ENCODE measurements around the gene GNAQ. TPM values are rescaled to one million over a fixed set of nuclear protein-coding genes. Genes with fewer than 3 reads are reported as not detected.

GNAQ gene
- total RNA-seq, 1 donor from 2014 or later: 46.7 TPM

- H3K36me3 Mint-ChIP-seq: peaks cover 38% of the 10 kb centered on the region
- no peak overlapping the region for H3K27ac Mint-ChIP-seq
- H3K27me3 Mint-ChIP-seq: no peaks in the 10 kb centered on the region
- H3K9me3 Mint-ChIP-seq: peaks cover 13% of the 10 kb centered on the region
- peaks cover 15% of the 10 kb centered on the region for H3K4me1 Mint-ChIP-seq (ENCODE audit: unreplicated experiment)
- no peak overlapping the region for H3K4me3 Mint-ChIP-seq
- TF ChIP-seq, protein P1, sequence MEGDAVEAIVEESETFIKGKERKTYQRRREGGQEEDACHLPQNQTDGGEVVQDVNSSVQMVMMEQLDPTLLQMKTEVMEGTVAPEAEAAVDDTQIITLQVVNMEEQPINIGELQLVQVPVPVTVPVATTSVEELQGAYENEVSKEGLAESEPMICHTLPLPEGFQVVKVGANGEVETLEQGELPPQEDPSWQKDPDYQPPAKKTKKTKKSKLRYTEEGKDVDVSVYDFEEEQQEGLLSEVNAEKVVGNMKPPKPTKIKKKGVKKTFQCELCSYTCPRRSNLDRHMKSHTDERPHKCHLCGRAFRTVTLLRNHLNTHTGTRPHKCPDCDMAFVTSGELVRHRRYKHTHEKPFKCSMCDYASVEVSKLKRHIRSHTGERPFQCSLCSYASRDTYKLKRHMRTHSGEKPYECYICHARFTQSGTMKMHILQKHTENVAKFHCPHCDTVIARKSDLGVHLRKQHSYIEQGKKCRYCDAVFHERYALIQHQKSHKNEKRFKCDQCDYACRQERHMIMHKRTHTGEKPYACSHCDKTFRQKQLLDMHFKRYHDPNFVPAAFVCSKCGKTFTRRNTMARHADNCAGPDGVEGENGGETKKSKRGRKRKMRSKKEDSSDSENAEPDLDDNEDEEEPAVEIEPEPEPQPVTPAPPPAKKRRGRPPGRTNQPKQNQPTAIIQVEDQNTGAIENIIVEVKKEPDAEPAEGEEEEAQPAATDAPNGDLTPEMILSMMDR (conservative IDR thresholded peaks at IDR 0.05): no peak
- DNase-seq (ENCODE audit: extremely low spot score, unreplicated experiment): no peak
Measured at GRCh38 chr9:77731008-77731698, 300.5 kb downstream of the GNAQ start.

- H3K4me1 Mint-ChIP-seq (ENCODE audit: unreplicated experiment): peaks cover 6% of the 10 kb centered on the region
- H3K36me3 Mint-ChIP-seq: peaks cover 48% of the 10 kb centered on the region
- H3K9me3 Mint-ChIP-seq: peaks cover 11% of the 10 kb centered on the region
- no peak overlapping the region for H3K4me3 Mint-ChIP-seq
- DNase-seq (ENCODE audit: extremely low spot score, unreplicated experiment): no peak
- H3K27me3 Mint-ChIP-seq: no peaks in the 10 kb centered on the region
- H3K27ac Mint-ChIP-seq: no peak overlapping the region
- TF ChIP-seq, protein P1 (conservative IDR thresholded peaks at IDR 0.05): no peak
Measured at GRCh38 chr9:77729177-77729576, 302.4 kb downstream of the GNAQ start.

DNA sequence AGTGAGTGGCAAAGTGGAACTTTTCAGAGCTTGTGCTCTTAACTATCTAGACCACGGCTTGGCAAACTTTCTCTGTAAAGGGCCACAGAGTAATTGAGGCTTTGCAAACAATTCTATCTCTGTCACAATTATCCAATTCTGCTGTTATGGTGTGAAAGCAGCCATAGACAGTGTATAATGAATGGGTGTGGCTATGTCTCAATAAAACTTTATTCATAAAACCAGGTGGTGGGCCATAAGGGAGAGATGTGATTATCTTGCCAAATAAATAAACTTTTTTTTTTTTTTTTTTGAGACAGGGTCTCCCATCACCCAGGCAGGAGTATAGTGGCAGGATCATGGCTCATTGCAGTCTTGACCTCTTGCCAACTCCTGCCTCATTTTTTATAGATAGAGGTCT is 304.8 kb downstream of the GNAQ start:
- TF ChIP-seq, protein P1 (conservative IDR thresholded peaks at IDR 0.05): no peak
- Mint-ChIP-seq H3K4me3 (no peak overlapping the region), H3K27ac (no peak overlapping the region), H3K27me3 (no peaks in the 10 kb centered on the region), H3K4me1 (ENCODE audit: unreplicated experiment) (peaks cover 3% of the 10 kb centered on the region), H3K36me3 (peaks cover 47% of the 10 kb centered on the region), H3K9me3 (peaks cover 5% of the 10 kb centered on the region)
- DNase-seq (ENCODE audit: extremely low spot score, unreplicated experiment): no peak

GRCh38 chr9:77726289-77726688 is 305.3 kb downstream of the GNAQ start:
- Mint-ChIP-seq H3K36me3 (peaks cover 47% of the 10 kb centered on the region), H3K27ac (no peak overlapping the region), H3K4me1 (ENCODE audit: unreplicated experiment) (no peaks in the 10 kb centered on the region), H3K27me3 (no peaks in the 10 kb centered on the region), H3K9me3 (peaks cover 5% of the 10 kb centered on the region), H3K4me3 (no peak overlapping the region)
- DNase-seq (ENCODE audit: extremely low spot score, unreplicated experiment): no peak
- TF ChIP-seq, protein P1 (conservative IDR thresholded peaks at IDR 0.05): no peak

DNA sequence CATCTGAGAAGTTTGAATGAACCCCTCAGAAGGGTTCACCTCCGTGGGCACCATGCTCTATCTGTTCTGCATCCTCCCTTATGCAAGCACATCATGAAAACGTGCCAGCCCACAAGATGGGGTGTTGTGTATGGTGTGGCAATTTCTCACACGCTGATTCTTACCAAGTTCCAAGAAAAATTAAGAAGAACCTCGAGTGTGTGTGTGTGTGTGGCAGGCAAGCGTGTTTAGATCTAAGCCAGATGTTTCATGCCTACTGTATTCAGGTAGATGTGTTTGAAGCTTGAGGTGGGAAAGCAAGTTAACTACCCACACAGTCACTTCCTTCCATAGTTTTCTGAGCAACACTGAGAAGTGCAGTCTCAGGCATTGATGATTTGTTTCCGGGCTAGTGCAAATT is 305.8 kb downstream of the GNAQ start:
- Mint-ChIP-seq H3K4me3 (no peak overlapping the region), H3K9me3 (peaks cover 5% of the 10 kb centered on the region), H3K27ac (no peak overlapping the region), H3K36me3 (peaks cover 50% of the 10 kb centered on the region), H3K27me3 (no peaks in the 10 kb centered on the region), H3K4me1 (ENCODE audit: unreplicated experiment) (no peaks in the 10 kb centered on the region)
- no peak for DNase-seq (ENCODE audit: extremely low spot score, unreplicated experiment)
- TF ChIP-seq, protein P1 (conservative IDR thresholded peaks at IDR 0.05): no peak

Measured in type B pancreatic cell (in vitro differentiated cells).